B cell (primary cell): ENCODE results near the gene JMJD8. TPM values are rescaled to one million over a fixed set of nuclear protein-coding genes. Genes with fewer than 3 reads are reported as not detected.

ENCODE experiments used
- ATAC-seq: fragments of 200-7000 bp; cut with Tn5 transposase; one replicate; pipeline ENCODE4 v1.10.0; 2021; ENCODE audit warnings: low read depth, mild to moderate bottlenecking, moderate number of reproducible peaks, moderate library complexity
- CTCF ChIA-PET: fragments of 350-600 bp; sonication (Branson Sonifier 250); formaldehyde crosslinking; loops from one replicate; lab custom pipeline; 2021; ENCODE audit warnings: antibody characterized with exemption, inconsistent platforms; lab: Charles Lee
- POLR2A ChIA-PET: fragments of 350-600 bp; sonication (Branson Sonifier 250); formaldehyde crosslinking; loops from one replicate; lab custom pipeline; 2021; ENCODE audit warnings: antibody characterized with exemption; lab: Charles Lee
- DNase-seq: peaks from one replicate; pipeline ENCODE4 v3.0.0; 2013
- H2AFZ ChIP-seq: 2 replicates; pipeline ENCODE4 v1.6.1; 2012; ENCODE audit warnings: mild to moderate bottlenecking, low read depth, low read length; ENCODE audit not compliant: insufficient read depth, poor library complexity, severe bottlenecking
- H3K27ac ChIP-seq, 2 donors: 1 replicate in 1 of 2; 2 replicates in 1 of 2; pipeline ENCODE4 v1.5.1; 2012 to 2013; ENCODE audit warnings: low read length in 2 of 2, mild to moderate bottlenecking in 2 of 2, moderate library complexity in 1 of 2
- H3K27me3 ChIP-seq, 4 experiments: fragments of 200-600 bp in 1 of 4; sonication (generic) in 1 of 4; replicated peaks in 1 of 4; 1 replicate in 2 of 4; 2 replicates in 2 of 4; pipeline versions ENCODE4 v1.6.1 to v1.7.0; 2013 to 2016; ENCODE audit warnings: low read length in 3 of 4, mild to moderate bottlenecking in 2 of 4, mixed read lengths in 1 of 4, moderate library complexity in 1 of 4; ENCODE audit not compliant: insufficient read depth in 4 of 4, control insufficient read depth in 3 of 4; ENCODE audit errors: control extremely low read depth in 1 of 4
- H3K36me3 ChIP-seq, 2 experiments: replicated peaks in 1 of 2; 1 replicate in 1 of 2; 2 replicates in 1 of 2; pipeline versions ENCODE4 v1.6.1 to v1.7.1; 2013; ENCODE audit warnings: low read length in 1 of 2; ENCODE audit not compliant: insufficient read depth in 2 of 2, control insufficient read depth in 1 of 2; ENCODE audit errors: control extremely low read depth in 1 of 2, extremely low read depth in 1 of 2
- H3K4me1 ChIP-seq, 2 donors: fragments of 200-600 bp in 1 of 2; sonication (generic) in 1 of 2; 1 replicate in 1 of 2; 2 replicates in 1 of 2; pipeline versions ENCODE4 v1.5.1 to v1.6.1; 2013 to 2017; ENCODE audit warnings: low read length in 2 of 2; ENCODE audit not compliant: control insufficient read depth in 2 of 2, insufficient read depth in 2 of 2
- H3K4me2 ChIP-seq: replicated peaks from 2 replicates; pipeline ENCODE3; 2012; ENCODE audit warnings: mild to moderate bottlenecking, low read depth, low read length; ENCODE audit not compliant: poor library complexity, severe bottlenecking
- H3K4me3 ChIP-seq, 5 experiments: fragments of 200-600 bp in 1 of 5; sonication (generic) in 1 of 5; 1 replicate in 3 of 5; 2 replicates in 2 of 5; pipeline versions ENCODE4 v1.5.1 to v1.7.0; 2011 to 2016; ENCODE audit warnings: low read length in 4 of 5, mild to moderate bottlenecking in 4 of 5, low read depth in 2 of 5, control low read depth in 1 of 5, moderate library complexity in 1 of 5; ENCODE audit not compliant: insufficient read depth in 1 of 5; ENCODE audit errors: control extremely low read depth in 1 of 5, extremely low read depth in 1 of 5
- H3K79me2 ChIP-seq: fragments of 200-600 bp; sonication (generic); one replicate; pipeline ENCODE4 v1.6.0; 2016; ENCODE audit warnings: low read length; ENCODE audit not compliant: control insufficient read depth, insufficient read depth
- H3K9ac ChIP-seq: fragments of 200-600 bp; sonication (generic); 2 replicates; pipeline ENCODE4 v1.6.1; 2017; ENCODE audit warnings: mild to moderate bottlenecking, low read length, moderate library complexity
- H3K9me3 ChIP-seq, 3 donors: one replicate each; pipeline versions ENCODE4 v1.6.1 to v1.7.1; 2013; ENCODE audit warnings: low read length in 2 of 3; ENCODE audit not compliant: control insufficient read depth in 2 of 3, insufficient read depth in 1 of 3; ENCODE audit errors: control extremely low read depth in 1 of 3
- H4K20me1 ChIP-seq: 2 replicates; pipeline ENCODE4 v1.6.0; 2012; ENCODE audit warnings: mild to moderate bottlenecking, low read length; ENCODE audit not compliant: insufficient read depth, control insufficient read depth, poor library complexity, severe bottlenecking
- H3K27ac Mint-ChIP-seq: one replicate; pipeline ENCODE4 v1.8.0; 2021; ENCODE audit warnings: mixed read lengths
- H3K27me3 Mint-ChIP-seq: one replicate; pipeline ENCODE4 v1.8.0; 2021; ENCODE audit warnings: mixed read lengths
- H3K4me1 Mint-ChIP-seq: one replicate; pipeline ENCODE4 v1.8.0; 2021; ENCODE audit warnings: mixed read lengths
- H3K4me3 Mint-ChIP-seq: one replicate; pipeline ENCODE4 v1.8.0; 2021; ENCODE audit warnings: mixed read lengths
- H3K9me3 Mint-ChIP-seq: one replicate; pipeline ENCODE4 v1.8.0; 2022; ENCODE audit warnings: mixed read lengths; ENCODE audit not compliant: insufficient read depth
- CTCF ChIP-seq: fragments of 200-600 bp; IDR thresholded peaks from one replicate; pipeline ENCODE4 v1.8.0; 2022; ENCODE audit warnings: antibody characterized with exemption, mild to moderate bottlenecking
- EZH2 ChIP-seq: IDR thresholded peaks from 2 replicates; pipeline ENCODE4 v1.6.1; 2012; ENCODE audit warnings: borderline replicate concordance, low read depth, mild to moderate bottlenecking, moderate library complexity, low read length; ENCODE audit not compliant: insufficient read depth, poor library complexity, severe bottlenecking
- WGBS: methylation state at CpG from one replicate; pipeline ENCODE4 v1.1.5; 2013; ENCODE audit warnings: missing lambda C conversion rate; ENCODE audit not compliant: insufficient coverage; 5-methylcytosine and 5-hydroxymethylcytosine counted together
- intact Hi-C: fragments of 100-400 bp; cut with micrococcal nuclease; formaldehyde crosslinking; loops from one replicate; pipeline ENCODE4 v1.10.0; 2022
- polyA plus RNA-seq: library from polyadenylated mRNA; depleted of rRNA; stranded (reverse); fragments of >200 nt; gene quantifications from 2 replicates; pipeline ENCODE4 v1.2.3, GENCODE V29; 2012
- total RNA-seq, 2 donors: library from RNA; stranded (reverse); fragments of 120-200 nt in 1 of 2; gene quantifications; 1 replicate in 1 of 2; 2 replicates in 1 of 2; pipeline versions ENCODE4 v1.2.3 to v1.2.4, GENCODE V29; 2013 to 2022

The JMJD8 gene
- total and polyA plus RNA-seq, 2 donors (not counting 1 experiment from before 2014, with no cell fraction given) = 46.3 to 69.3 TPM

- WGBS = 17% methylated on average over 43 of the region's 50 CpGs
- no peak overlapping the region for H3K27ac Mint-ChIP-seq
- H3K9ac ChIP-seq = no peak overlapping the region
Measured at GRCh38 chr16:704552-705380, 20.6 kb upstream of the JMJD8 start.

More at GRCh38 chr16:704552-705380, 20.6 kb upstream of the JMJD8 start:
- DNase-seq (no peak), ATAC-seq (no peak)
- Histone ChIP-seq H3K27ac (no peak overlapping the region), H3K4me3 (no peak overlapping the region), H3K4me2 (no peak overlapping the region), H3K79me2 (no peaks in the 10 kb centered on the region), H3K36me3 (no peaks in the 10 kb centered on the region), H3K27me3 (peaks cover 0 to 88% (median 44%) of the 10 kb centered on the region in 4 experiments), H2AFZ (no peak overlapping the region), H4K20me1 (no peaks in the 10 kb centered on the region), H3K4me1 (peaks cover 11 to 24% of the 10 kb centered on the region in 2 donors), H3K9me3 (peaks cover 0 to 34% (median 0%) of the 10 kb centered on the region in 3 donors)
- intact Hi-C loops = no loop called here
- ChIA-PET CTCF (no interaction called here), POLR2A (no interaction called here)
- peaks cover 36% of the 10 kb centered on the region for H3K27me3 Mint-ChIP-seq
- H3K9me3 Mint-ChIP-seq = no peaks in the 10 kb centered on the region
- no peak overlapping the region for H3K4me3 Mint-ChIP-seq
- no peaks in the 10 kb centered on the region for H3K4me1 Mint-ChIP-seq
- TF ChIP-seq CTCF (no peak), EZH2 (no peak)
